ENCODE measurements around the gene CCR7. TPM values are rescaled to one million over a fixed set of nuclear protein-coding genes. Genes with fewer than 3 reads are reported as not detected.

The CCR7 gene
- polyA plus RNA-seq, 1 of the 3 experiments (the other 2 are of a cell fraction): not detected

GRCh38 chr17:40561871-40562611 is 3.2 kb downstream of the CCR7 start:
- CTCF ChIA-PET: interaction anchor here (1.1 to 16.9 kb wide), 13 partner anchors 8 to 260 kb away, joined by 3 to 381 read pairs (median 34); partner anchors contain the start of genes GJD3 and IGFBP4

More at GRCh38 chr17:40561871-40562611, 3.2 kb downstream of the CCR7 start:
- Histone ChIP-seq H3K9me3 (0 out of 2 replicates have a peak, but pooled peaks cover 2% of the 10 kb centered on the region), H3K9me2 (no peaks in the 10 kb centered on the region), H2AFZ (ENCODE audit: low read depth) (no peak overlapping the region), H3K27me3 (ENCODE audit: insufficient read depth) (peaks cover 11% of the 10 kb centered on the region; the same call in 1 of the 2 replicates), H3K4me2 (no peak overlapping the region), H3K4me1 (ENCODE audit: control insufficient read depth in 1 of 2, insufficient read depth in 2 of 2, low read depth in 1 of 2, low read length in 1 of 2) (peaks cover 0 to 36% of the 10 kb centered on the region in 2 experiments; a peak in 2 of 4 replicates), H3F3A (replicated peaks; ENCODE audit: insufficient read depth) (no peaks in the 10 kb centered on the region), H3K27ac (ENCODE audit: low read depth in 2 of 2, low read length in 1 of 2) (no peak overlapping the region), H4K20me1 (ENCODE audit: insufficient read depth) (no peaks in the 10 kb centered on the region), H3K4me3 (ENCODE audit: low read depth in 2 of 2, low read length in 1 of 2) (no peak overlapping the region), H3K36me3 (replicated peaks in 1 of 2; ENCODE audit: control insufficient read depth in 1 of 2, insufficient read depth in 2 of 2, low read length in 1 of 2) (no peaks in the 10 kb centered on the region), H3K9ac (no peak overlapping the region), H3K79me2 (ENCODE audit: insufficient read depth) (no peaks in the 10 kb centered on the region)
- 82% methylated on average over 8 of the region's 8 CpGs for WGBS (ENCODE audit: low lambda C conversion rate)
- POLR2A ChIA-PET: no interaction called here
- DNase-seq: no peak
- no peak for TF ChIP-seq MXI1 (IDR thresholded peaks at IDR 0.05; ENCODE audit: low read depth, low read length)
- no peak for TF ChIP-seq FOXM1 (IDR thresholded peaks at IDR 0.05; ENCODE audit: low read depth)
- no peak for TF ChIP-seq TEAD4 (IDR thresholded peaks at IDR 0.05; ENCODE audit: borderline replicate concordance, insufficient read depth)
- TF ChIP-seq, protein P1, sequence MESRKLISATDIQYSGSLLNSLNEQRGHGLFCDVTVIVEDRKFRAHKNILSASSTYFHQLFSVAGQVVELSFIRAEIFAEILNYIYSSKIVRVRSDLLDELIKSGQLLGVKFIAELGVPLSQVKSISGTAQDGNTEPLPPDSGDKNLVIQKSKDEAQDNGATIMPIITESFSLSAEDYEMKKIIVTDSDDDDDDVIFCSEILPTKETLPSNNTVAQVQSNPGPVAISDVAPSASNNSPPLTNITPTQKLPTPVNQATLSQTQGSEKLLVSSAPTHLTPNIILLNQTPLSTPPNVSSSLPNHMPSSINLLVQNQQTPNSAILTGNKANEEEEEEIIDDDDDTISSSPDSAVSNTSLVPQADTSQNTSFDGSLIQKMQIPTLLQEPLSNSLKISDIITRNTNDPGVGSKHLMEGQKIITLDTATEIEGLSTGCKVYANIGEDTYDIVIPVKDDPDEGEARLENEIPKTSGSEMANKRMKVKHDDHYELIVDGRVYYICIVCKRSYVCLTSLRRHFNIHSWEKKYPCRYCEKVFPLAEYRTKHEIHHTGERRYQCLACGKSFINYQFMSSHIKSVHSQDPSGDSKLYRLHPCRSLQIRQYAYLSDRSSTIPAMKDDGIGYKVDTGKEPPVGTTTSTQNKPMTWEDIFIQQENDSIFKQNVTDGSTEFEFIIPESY (IDR thresholded peaks at IDR 0.05; ENCODE audit: borderline replicate concordance, low read depth): no peak
- no peak for TF ChIP-seq GATA2 (CRISPR knock-in tag; IDR thresholded peaks at IDR 0.05)
- TF ChIP-seq MEF2A (IDR thresholded peaks at IDR 0.05; ENCODE audit: borderline replicate concordance, low read depth): no peak
- TF ChIP-seq CTCF (IDR thresholded peaks at IDR 0.05): no peak
- TF ChIP-seq, protein P2, sequence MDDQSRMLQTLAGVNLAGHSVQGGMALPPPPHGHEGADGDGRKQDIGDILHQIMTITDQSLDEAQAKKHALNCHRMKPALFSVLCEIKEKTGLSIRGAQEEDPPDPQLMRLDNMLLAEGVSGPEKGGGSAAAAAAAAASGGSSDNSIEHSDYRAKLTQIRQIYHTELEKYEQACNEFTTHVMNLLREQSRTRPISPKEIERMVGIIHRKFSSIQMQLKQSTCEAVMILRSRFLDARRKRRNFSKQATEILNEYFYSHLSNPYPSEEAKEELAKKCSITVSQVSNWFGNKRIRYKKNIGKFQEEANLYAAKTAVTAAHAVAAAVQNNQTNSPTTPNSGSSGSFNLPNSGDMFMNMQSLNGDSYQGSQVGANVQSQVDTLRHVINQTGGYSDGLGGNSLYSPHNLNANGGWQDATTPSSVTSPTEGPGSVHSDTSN (IDR thresholded peaks at IDR 0.05): no peak
- TF ChIP-seq POLR2AphosphoS5 (IDR thresholded peaks at IDR 0.05; ENCODE audit: low read depth, low read length): no peak
- TF ChIP-seq RXRA (IDR thresholded peaks at IDR 0.05; ENCODE audit: borderline replicate concordance, low read depth): no peak
- TF ChIP-seq EP300 (IDR thresholded peaks at IDR 0.05; ENCODE audit: borderline replicate concordance in 1 of 2, low read depth in 1 of 2, low read length in 1 of 2): no peak
- TF ChIP-seq TAF1 (IDR thresholded peaks at IDR 0.05; ENCODE audit: borderline replicate concordance, low read depth, low read length): no peak
- no peak for TF ChIP-seq ELF1 (IDR thresholded peaks at IDR 0.05)
- no peak for TF ChIP-seq GABPA (IDR thresholded peaks at IDR 0.05; ENCODE audit: low read depth)
- no peak for TF ChIP-seq NFIC (IDR thresholded peaks at IDR 0.05; ENCODE audit: borderline replicate concordance)
- TF ChIP-seq YY1 (IDR thresholded peaks at IDR 0.05; ENCODE audit: low read depth): no peak
- TF ChIP-seq FOSL2 (IDR thresholded peaks at IDR 0.05; ENCODE audit: borderline replicate concordance, low read depth): no peak
- no peak for TF ChIP-seq REST (IDR thresholded peaks at IDR 0.05; ENCODE audit: low read depth, low read length)
- TF ChIP-seq CHD2 (IDR thresholded peaks at IDR 0.05; ENCODE audit: low read length, partially characterized antibody): no peak
- TF ChIP-seq, protein P3, sequence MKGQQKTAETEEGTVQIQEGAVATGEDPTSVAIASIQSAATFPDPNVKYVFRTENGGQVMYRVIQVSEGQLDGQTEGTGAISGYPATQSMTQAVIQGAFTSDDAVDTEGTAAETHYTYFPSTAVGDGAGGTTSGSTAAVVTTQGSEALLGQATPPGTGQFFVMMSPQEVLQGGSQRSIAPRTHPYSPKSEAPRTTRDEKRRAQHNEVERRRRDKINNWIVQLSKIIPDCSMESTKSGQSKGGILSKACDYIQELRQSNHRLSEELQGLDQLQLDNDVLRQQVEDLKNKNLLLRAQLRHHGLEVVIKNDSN (IDR thresholded peaks at IDR 0.05; ENCODE audit: borderline replicate concordance, low read depth): no peak

Data from SK-N-SH (cell line).